HEK293T (cell line): ENCODE results near the gene SLC9A9.

Experiments used
- CTCF ChIA-PET: fragments of 350-600 bp; formaldehyde crosslinking; extraction: SDS; loops from one replicate; lab custom pipeline; 2021; ENCODE audit warnings: antibody characterized with exemption, inconsistent platforms; lab: Yijun Ruan, JAX
- POLR2A ChIA-PET: fragments of 350-600 bp; formaldehyde crosslinking; extraction: SDS; loops from one replicate; lab custom pipeline; 2020; ENCODE audit warnings: antibody characterized with exemption, inconsistent platforms; lab: Yijun Ruan, JAX
- DNase-seq: peaks from one replicate; pipeline ENCODE4 v3.0.0; 2012; ENCODE audit warnings: mixed read lengths; ENCODE audit errors: extremely low spot score
- ARNT ChIP-seq: fragments of 450-650 bp; IDR thresholded peaks from 2 replicates; pipeline ENCODE4 v1.6.1; 2017; ENCODE audit warnings: mild to moderate bottlenecking
- BHLHE40 ChIP-seq: fragments of 450-650 bp; IDR thresholded peaks from 2 replicates; pipeline ENCODE4 v1.6.1; 2016; ENCODE audit warnings: mild to moderate bottlenecking, moderate library complexity, borderline replicate concordance
- CTBP1 ChIP-seq: fragments of 450-650 bp; IDR thresholded peaks from 2 replicates; pipeline ENCODE4 v1.6.1; 2016; ENCODE audit warnings: borderline replicate concordance
- ELF4 ChIP-seq: fragments of 450-650 bp; IDR thresholded peaks from 2 replicates; pipeline ENCODE4 v1.6.1; 2017; ENCODE audit warnings: antibody characterized with exemption
- FOXA1 ChIP-seq: fragments of 450-650 bp; IDR thresholded peaks from 2 replicates; pipeline ENCODE4 v1.6.1; 2016; ENCODE audit warnings: mild to moderate bottlenecking
- FOXK2 ChIP-seq: fragments of 450-650 bp; IDR thresholded peaks from 2 replicates; pipeline ENCODE4 v1.6.1; 2016; ENCODE audit warnings: mild to moderate bottlenecking
- FOXM1 ChIP-seq: fragments of 450-650 bp; IDR thresholded peaks from 2 replicates; pipeline ENCODE4 v1.6.1; 2017; ENCODE audit warnings: mild to moderate bottlenecking, borderline replicate concordance
- HDGF ChIP-seq: fragments of 450-650 bp; IDR thresholded peaks from 2 replicates; pipeline ENCODE4 v1.6.1; 2017; ENCODE audit warnings: antibody characterized with exemption, borderline replicate concordance
- L3MBTL2 ChIP-seq: fragments of 450-650 bp; conservative IDR thresholded peaks from 2 replicates; pipeline ENCODE4 v1.6.1; 2016; ENCODE audit warnings: mild to moderate bottlenecking
- LEF1 ChIP-seq: fragments of 450-650 bp; IDR thresholded peaks from 2 replicates; pipeline ENCODE4 v1.6.1; 2017; ENCODE audit warnings: mild to moderate bottlenecking, borderline replicate concordance
- NFRKB ChIP-seq: fragments of 450-650 bp; IDR thresholded peaks from 2 replicates; pipeline ENCODE4 v1.6.1; 2016; ENCODE audit warnings: mild to moderate bottlenecking, moderate library complexity
- PKNOX1 ChIP-seq: fragments of 450-650 bp; IDR thresholded peaks from 2 replicates; pipeline ENCODE4 v1.6.1; 2016
- SP1 ChIP-seq: fragments of 450-650 bp; IDR thresholded peaks from 2 replicates; pipeline ENCODE4 v1.6.1; 2017
- SUZ12 ChIP-seq: fragments of 450-650 bp; IDR thresholded peaks from 2 replicates; pipeline ENCODE4 v1.6.1; 2016; ENCODE audit warnings: mild to moderate bottlenecking
- TARDBP ChIP-seq: fragments of 450-650 bp; IDR thresholded peaks from 2 replicates; pipeline ENCODE4 v1.6.1; 2016
- ZNF384 ChIP-seq: fragments of 450-650 bp; IDR thresholded peaks from 2 replicates; pipeline ENCODE4 v1.6.1; 2016

The SLC9A9 gene

GRCh38 chr3:143693506-143693905 lies 154.8 kb downstream of the SLC9A9 start:
- CTCF ChIA-PET, result no interaction called here

GRCh38 chr3:143686638-143687197 lies 161.6 kb downstream of the SLC9A9 start:
- DNase-seq, result no peak
- CTCF ChIA-PET, result no interaction called here
- no peak for TF ChIP-seq SP1
- no peak for TF ChIP-seq FOXK2
- TF ChIP-seq ARNT, result no peak
- TF ChIP-seq FOXA1, result no peak
- no peak for TF ChIP-seq TARDBP
- no peak for TF ChIP-seq PKNOX1
- TF ChIP-seq HDGF, result no peak
- TF ChIP-seq CTBP1, result no peak
- TF ChIP-seq LEF1, result no peak
- TF ChIP-seq FOXM1, result no peak
- no peak for TF ChIP-seq BHLHE40
- TF ChIP-seq L3MBTL2, result no peak
- TF ChIP-seq SUZ12, result no peak
- no peak for TF ChIP-seq ZNF384
- no peak for TF ChIP-seq NFRKB
- POLR2A ChIA-PET, result no interaction called here

More at GRCh38 chr3:143693506-143693905, 154.8 kb downstream of the SLC9A9 start:
- POLR2A ChIA-PET, result no interaction called here
- DNase-seq, result no peak
- no peak for TF ChIP-seq ELF4
- no peak for TF ChIP-seq SUZ12
- TF ChIP-seq ARNT, result no peak

GRCh38 chr3:143685491-143685890 lies 162.8 kb downstream of the SLC9A9 start:
- TF ChIP-seq FOXA1, result no peak
- TF ChIP-seq PKNOX1, result no peak
- no peak for TF ChIP-seq SP1
- TF ChIP-seq FOXK2, result no peak
- CTCF ChIA-PET, result no interaction called here
- no peak for DNase-seq
- POLR2A ChIA-PET, result no interaction called here

- CTCF ChIA-PET, result interaction anchor here (0.7 kb wide), 1 partner anchor 292 kb away, joined by 3 read pairs; no protein-coding TSS in a partner anchor
- TF ChIP-seq HDGF (no peak), FOXM1 (no peak), FOXK2 (no peak), ZNF384 (no peak), NFRKB (no peak), BHLHE40 (no peak), ARNT (no peak), SUZ12 (no peak), FOXA1 (no peak), SP1 (no peak)
- no peak for DNase-seq
- POLR2A ChIA-PET, result no interaction called here
Measured at GRCh38 chr3:143677430-143677829, 170.8 kb downstream of the SLC9A9 start.

- CTCF ChIA-PET, result no interaction called here
- TF ChIP-seq TARDBP (no peak), SP1 (no peak), ZNF384 (no peak), FOXK2 (no peak), SUZ12 (no peak), FOXA1 (no peak), PKNOX1 (no peak), LEF1 (no peak), ELF4 (no peak), CTBP1 (no peak), FOXM1 (no peak), BHLHE40 (no peak), HDGF (no peak), ARNT (no peak)
- POLR2A ChIA-PET, result no interaction called here
- no peak for DNase-seq
Measured at GRCh38 chr3:143676747-143677146, 171.5 kb downstream of the SLC9A9 start.

- DNase-seq, result no peak
- ChIA-PET POLR2A (no interaction called here), CTCF (no interaction called here)
Measured at GRCh38 chr3:143676021-143676420, 172.2 kb downstream of the SLC9A9 start.

More at GRCh38 chr3:143676021-143676420, 172.2 kb downstream of the SLC9A9 start:
- TF ChIP-seq ARNT (no peak), LEF1 (no peak), FOXA1 (no peak), BHLHE40 (no peak), TARDBP (no peak), HDGF (no peak), PKNOX1 (no peak), CTBP1 (no peak), ZNF384 (no peak), SP1 (no peak), FOXM1 (no peak)
